ENCODE data around the gene NDUFC2. TPM values are rescaled to one million over a fixed set of nuclear protein-coding genes. Genes with fewer than 3 reads are reported as not detected.
"Not testable (repeated sequence)": the region's sequence is repeated elsewhere in the genome, so short reads cannot be mapped to it uniquely, and the experiment has no call there.

Gene NDUFC2
- total RNA-seq, 1 donor from 2014 or later, result 203 TPM

GRCh38 chr11:78032090-78032489 lies 47.6 kb downstream of the NDUFC2 start:
- H3K4me1 Mint-ChIP-seq (ENCODE audit: unreplicated experiment), result peaks cover 9% of the 10 kb centered on the region
- no peaks in the 10 kb centered on the region for H3K9me3 Mint-ChIP-seq (ENCODE audit: unreplicated experiment)
- no peak overlapping the region for H3K27ac Mint-ChIP-seq (ENCODE audit: unreplicated experiment)

DNA sequence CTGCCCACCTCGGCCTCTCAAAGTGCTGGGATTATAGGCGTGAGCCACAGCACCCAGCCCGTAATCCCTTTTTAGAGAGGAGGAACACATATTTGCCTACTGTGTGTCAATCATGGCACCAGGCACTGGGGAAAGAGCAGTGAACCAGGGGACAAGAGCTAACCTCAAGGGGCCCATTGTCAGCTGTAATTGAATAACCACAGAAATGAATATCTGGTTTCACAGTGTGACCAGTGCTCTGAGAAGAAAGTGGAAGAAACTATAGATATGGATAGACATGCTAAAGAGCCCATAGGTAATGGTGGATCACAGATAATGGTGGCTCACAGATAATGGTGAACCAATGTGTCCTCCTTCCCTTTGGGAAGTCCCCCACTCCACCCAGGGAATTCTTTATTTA lies 48.0 kb downstream of the NDUFC2 start:
- Mint-ChIP-seq H3K27ac (ENCODE audit: unreplicated experiment) (no peak overlapping the region), H3K27me3 (ENCODE audit: unreplicated experiment) (no peaks in the 10 kb centered on the region), H3K9me3 (ENCODE audit: unreplicated experiment) (no peaks in the 10 kb centered on the region), H3K4me1 (ENCODE audit: unreplicated experiment) (peaks cover 9% of the 10 kb centered on the region), H3K4me3 (ENCODE audit: unreplicated experiment) (no peak overlapping the region), H3K36me3 (ENCODE audit: low read depth, unreplicated experiment) (no peaks in the 10 kb centered on the region)
- no peak for DNase-seq (ENCODE audit: low spot score)
- TF ChIP-seq, protein P1, sequence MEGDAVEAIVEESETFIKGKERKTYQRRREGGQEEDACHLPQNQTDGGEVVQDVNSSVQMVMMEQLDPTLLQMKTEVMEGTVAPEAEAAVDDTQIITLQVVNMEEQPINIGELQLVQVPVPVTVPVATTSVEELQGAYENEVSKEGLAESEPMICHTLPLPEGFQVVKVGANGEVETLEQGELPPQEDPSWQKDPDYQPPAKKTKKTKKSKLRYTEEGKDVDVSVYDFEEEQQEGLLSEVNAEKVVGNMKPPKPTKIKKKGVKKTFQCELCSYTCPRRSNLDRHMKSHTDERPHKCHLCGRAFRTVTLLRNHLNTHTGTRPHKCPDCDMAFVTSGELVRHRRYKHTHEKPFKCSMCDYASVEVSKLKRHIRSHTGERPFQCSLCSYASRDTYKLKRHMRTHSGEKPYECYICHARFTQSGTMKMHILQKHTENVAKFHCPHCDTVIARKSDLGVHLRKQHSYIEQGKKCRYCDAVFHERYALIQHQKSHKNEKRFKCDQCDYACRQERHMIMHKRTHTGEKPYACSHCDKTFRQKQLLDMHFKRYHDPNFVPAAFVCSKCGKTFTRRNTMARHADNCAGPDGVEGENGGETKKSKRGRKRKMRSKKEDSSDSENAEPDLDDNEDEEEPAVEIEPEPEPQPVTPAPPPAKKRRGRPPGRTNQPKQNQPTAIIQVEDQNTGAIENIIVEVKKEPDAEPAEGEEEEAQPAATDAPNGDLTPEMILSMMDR (IDR thresholded peaks at IDR 0.05; ENCODE audit: unreplicated experiment), result no peak

More at GRCh38 chr11:78032090-78032489, 47.6 kb downstream of the NDUFC2 start:
- no peak for DNase-seq (ENCODE audit: low spot score)
- no peaks in the 10 kb centered on the region for H3K36me3 Mint-ChIP-seq (ENCODE audit: low read depth, unreplicated experiment)
- TF ChIP-seq, protein P1 (IDR thresholded peaks at IDR 0.05; ENCODE audit: unreplicated experiment), result no peak
- no peak overlapping the region for H3K4me3 Mint-ChIP-seq (ENCODE audit: unreplicated experiment)
- H3K27me3 Mint-ChIP-seq (ENCODE audit: unreplicated experiment), result no peaks in the 10 kb centered on the region

DNA sequence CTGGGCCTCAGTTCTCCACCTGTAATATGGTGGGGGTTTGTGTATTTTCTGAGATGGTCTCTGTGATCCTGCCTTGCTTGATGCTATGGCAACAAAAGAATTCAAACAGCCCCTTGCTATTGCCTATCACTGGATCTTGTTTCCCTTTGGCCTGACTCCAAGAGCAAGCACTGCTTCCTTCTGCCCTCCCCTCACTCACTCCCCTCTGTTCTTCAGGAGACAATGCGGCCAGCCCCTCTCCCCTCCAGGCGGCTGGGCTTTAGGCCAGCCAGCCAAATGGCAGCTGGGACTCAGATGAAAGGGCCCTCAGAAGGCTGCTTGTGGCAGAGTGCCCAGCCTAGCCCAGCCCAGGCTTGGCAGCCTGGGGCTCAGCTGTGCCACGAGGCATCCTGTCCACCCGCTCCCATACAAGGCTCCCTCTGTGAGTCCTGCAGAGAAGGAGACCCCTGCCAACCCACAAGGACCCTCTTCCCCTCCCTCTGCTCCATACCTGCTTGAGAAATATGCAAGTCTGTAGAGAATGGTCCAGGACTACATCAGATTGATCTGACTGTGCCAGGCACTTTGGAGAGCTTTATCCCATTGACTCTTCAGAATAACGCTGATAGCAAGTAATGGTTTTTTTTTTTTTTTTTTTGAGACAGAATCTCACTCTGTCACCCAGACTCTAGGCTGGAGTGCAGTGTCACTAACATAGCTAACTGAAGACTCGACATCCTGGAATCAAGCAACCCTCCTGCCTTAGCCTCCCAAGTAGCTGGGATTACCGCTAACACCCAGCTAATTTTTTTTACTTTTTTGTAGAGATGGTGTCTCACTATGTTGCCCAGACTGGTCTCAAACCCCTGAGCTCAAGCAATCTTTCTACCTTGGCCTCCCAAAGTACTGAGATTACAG lies 49.0 kb downstream of the NDUFC2 start:
- Mint-ChIP-seq H3K27me3 (ENCODE audit: unreplicated experiment) (no peaks in the 10 kb centered on the region), H3K36me3 (ENCODE audit: low read depth, unreplicated experiment) (no peaks in the 10 kb centered on the region), H3K9me3 (ENCODE audit: unreplicated experiment) (no peaks in the 10 kb centered on the region), H3K4me1 (ENCODE audit: unreplicated experiment) (peaks cover 9% of the 10 kb centered on the region), H3K4me3 (ENCODE audit: unreplicated experiment) (no peak overlapping the region), H3K27ac (ENCODE audit: unreplicated experiment) (peak overlapping the region; percentile 93)
- TF ChIP-seq, protein P1 (IDR thresholded peaks at IDR 0.05; ENCODE audit: unreplicated experiment), result no peak
- DNase-seq (ENCODE audit: low spot score), result peak; percentile 45

DNA sequence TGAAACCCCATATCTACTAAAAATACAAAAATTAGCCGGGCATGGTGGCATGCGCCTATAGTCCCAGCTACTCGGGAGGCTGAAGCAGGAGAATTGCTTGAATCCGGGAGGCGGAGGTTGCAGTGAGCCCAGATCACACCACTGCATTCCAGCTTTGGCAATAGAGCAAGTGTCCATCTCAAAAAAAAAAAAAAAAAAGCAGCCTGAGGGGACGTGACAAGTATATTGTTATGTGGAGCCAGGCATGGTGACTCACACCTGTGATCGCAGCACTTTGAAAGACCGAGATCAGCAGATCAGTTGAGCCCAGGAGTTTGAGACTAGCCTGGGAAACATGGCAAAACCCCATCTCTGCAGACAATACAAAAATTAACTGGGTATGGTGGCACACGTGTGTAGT lies 51.2 kb downstream of the NDUFC2 start:
- H3K36me3 Mint-ChIP-seq (ENCODE audit: low read depth, unreplicated experiment); H3K4me3 Mint-ChIP-seq (ENCODE audit: unreplicated experiment); H3K27me3 Mint-ChIP-seq (ENCODE audit: unreplicated experiment); H3K9me3 Mint-ChIP-seq (ENCODE audit: unreplicated experiment); H3K4me1 Mint-ChIP-seq (ENCODE audit: unreplicated experiment); DNase-seq (ENCODE audit: low spot score); H3K27ac Mint-ChIP-seq (ENCODE audit: unreplicated experiment): not testable (repeated sequence)

DNA sequence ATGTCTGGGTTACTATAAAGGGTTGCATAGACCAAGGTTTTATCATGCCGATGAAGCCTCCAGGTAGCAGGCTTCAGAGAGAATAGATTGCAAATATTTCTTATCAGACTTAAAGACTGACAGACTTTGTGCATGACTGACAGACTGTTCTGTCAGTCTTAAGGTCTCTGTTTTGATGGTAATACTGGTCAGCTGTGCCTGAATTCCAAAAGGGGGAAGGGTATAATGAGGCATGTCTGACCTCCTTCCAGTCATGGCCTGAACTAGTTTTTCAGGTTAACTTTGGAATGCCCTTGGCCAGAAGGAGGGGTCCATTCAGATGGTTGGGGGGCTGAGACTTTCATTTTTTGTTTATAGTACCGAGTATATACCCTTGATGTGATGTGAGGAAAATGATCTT lies 51.9 kb downstream of the NDUFC2 start:
- TF ChIP-seq, protein P1 (IDR thresholded peaks at IDR 0.05; ENCODE audit: unreplicated experiment), result no peak
- DNase-seq (ENCODE audit: low spot score), result no peak
- H3K4me1 Mint-ChIP-seq (ENCODE audit: unreplicated experiment), result peaks cover 9% of the 10 kb centered on the region

More for the DNA sequence above, 51.9 kb downstream of the NDUFC2 start:
- no peak overlapping the region for H3K27ac Mint-ChIP-seq (ENCODE audit: unreplicated experiment)
- no peaks in the 10 kb centered on the region for H3K36me3 Mint-ChIP-seq (ENCODE audit: low read depth, unreplicated experiment)
- H3K9me3 Mint-ChIP-seq (ENCODE audit: unreplicated experiment), result no peaks in the 10 kb centered on the region
- peaks cover 4% of the 10 kb centered on the region for H3K27me3 Mint-ChIP-seq (ENCODE audit: unreplicated experiment)
- no peak overlapping the region for H3K4me3 Mint-ChIP-seq (ENCODE audit: unreplicated experiment)
